GM21576 (cell line): ENCODE results near the gene LMO7.

Experiments
- ATAC-seq: cut with Tn5 transposase; IDR thresholded peaks from one replicate; pipeline ENCODE4 v1.9.1; 2021; ENCODE audit warnings: mild to moderate bottlenecking, moderate library complexity; ENCODE audit not compliant: unreplicated experiment

LMO7 gene

DNA sequence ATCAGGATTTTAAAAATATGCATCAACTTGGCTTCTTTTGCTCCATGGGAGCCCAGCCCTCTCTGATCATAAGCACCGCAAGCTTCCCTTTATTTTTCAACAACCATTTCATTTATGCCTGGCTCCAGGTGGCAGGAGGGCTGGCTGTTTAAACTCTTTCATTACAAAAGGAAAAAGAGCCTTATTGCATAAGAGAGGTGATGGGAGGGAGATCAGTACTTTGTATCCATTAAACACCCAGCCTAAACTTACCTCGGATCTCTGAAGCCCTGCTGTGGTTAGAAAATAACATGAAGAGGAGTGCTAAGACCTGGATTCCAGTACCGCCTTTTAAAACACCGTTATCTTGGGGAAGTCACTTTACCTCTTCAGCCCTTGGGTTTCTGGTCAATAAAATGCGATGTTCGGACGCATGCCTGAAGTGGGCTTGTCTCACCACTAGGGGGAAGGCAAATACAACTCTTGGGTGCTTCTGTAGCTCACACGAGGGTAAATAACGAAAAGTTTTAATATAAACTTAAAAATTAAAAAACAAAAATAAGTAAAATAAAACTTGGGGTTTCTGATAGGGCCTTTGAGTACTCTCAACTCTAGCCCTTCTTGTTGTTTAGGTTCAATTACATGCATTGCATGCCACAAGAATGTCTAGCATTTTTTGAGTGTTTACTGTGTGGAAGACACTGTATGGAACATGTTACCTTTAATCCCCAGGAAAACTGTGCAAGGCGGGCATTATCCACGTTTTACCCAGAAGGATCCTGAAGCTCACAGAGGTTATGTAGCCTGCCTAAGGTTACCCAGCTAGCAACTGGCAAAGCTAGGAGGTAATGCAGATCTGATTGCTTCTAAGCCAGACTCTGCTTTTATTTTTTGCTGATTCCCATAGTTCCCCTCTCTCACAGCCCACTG is 240.3 kb downstream of the LMO7 start:
- ATAC-seq: peak; percentile 90

DNA sequence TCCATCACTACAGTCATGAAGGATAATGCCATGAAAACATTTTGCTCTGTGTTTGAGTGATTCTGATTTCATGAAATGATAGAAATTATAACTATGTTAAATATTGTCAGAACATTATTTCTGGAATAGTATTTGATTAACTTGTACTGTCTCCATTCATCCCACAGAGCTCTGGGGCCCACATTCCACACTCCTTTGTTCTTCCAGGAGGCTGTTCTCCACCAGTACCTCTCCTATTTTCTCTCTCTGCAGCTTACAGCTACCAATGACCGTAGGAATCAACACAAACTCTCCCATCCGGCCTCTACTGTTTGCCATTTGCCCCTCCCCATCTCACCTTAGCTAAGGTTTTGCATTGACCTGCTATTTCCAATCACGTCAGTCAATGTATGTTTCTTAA is 240.9 kb downstream of the LMO7 start:
- no peak for ATAC-seq

DNA sequence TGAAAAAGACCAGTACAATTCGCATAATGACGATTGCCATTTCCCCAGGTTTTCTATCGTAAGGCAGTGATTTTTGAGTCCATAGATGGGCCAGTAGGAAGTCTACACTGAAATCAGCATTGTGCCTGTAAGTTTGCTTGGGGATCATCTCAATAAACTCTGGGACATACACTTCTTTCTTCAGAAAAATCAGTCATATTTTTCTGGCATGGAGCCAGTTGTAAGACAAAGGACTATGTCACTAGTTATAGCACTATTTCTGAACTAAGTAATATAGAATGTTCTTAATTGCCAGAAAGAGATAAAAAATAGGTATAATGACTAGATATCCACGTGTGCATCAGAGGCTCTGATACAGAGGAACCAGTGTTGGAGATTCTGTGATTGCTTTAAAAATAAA is 243.5 kb downstream of the LMO7 start:
- no peak for ATAC-seq

DNA sequence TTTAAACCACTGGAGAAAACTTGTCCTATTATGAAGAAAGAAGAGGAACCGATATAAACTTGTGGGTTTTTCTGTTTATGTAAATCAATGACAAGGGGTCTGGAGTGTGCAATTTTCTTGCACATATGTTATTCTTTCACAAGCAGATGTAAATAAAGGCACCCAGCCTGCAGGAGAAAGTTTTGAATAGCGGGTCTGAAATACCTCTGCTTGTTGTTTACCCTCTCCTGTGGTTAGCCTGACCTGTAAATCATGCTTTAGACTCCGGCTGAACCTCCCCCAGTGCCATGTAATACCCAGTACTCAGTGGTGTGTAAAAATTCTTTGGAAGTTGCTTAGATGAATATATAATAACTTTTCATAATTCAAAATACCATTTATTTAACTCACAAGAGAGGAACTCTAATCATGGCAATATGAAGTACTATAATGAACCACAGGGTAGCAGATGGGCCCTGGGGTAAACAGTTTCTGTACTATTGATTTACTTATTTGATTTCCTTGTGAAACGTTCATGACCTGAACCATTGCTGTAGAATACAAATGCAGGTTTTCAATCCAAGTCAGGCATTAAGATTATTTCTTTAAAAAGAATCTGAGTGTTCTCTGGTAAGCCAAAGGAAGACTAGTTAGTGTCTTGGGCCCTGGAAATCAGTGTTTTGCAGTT is 245.1 kb downstream of the LMO7 start:
- ATAC-seq: no peak

DNA sequence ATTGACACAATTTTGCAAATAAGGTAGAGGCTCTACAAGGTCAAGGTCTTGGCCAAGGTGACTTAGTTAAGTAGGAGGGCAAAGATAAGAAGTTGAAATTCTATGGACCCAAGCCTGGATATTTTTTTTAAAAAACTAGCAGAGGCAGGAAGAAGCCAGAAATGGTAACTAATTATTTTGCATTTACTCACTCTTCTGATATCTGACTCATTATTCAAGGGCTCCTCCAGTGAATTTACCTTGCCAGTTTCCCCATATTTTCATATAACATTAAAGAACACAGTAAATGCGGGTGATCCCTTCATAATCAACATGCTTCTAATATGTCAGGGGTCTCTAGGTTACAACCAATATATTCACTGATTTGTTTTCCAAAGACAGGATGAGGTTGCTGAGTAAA is 246.1 kb downstream of the LMO7 start:
- ATAC-seq: no peak

DNA sequence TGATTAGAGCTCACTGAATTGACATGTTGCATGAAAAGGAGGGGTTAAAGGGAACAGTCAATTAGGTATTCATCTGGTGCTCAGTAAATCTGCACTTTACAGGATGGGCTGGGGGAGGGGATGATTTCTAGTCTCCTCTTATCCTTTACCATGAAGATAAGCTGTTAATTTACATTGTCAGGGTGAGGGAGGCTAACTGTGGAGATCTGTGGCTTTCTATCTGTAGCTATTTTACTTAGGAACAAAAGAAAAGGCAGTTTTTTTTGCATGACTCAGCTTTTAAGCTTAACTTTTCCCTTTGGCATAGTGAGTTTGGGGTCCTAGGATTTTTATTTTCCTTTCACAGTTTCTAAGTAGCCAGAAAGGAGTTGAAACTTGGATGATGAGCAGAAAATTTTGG is 253.3 kb downstream of the LMO7 start:
- ATAC-seq: no peak

DNA sequence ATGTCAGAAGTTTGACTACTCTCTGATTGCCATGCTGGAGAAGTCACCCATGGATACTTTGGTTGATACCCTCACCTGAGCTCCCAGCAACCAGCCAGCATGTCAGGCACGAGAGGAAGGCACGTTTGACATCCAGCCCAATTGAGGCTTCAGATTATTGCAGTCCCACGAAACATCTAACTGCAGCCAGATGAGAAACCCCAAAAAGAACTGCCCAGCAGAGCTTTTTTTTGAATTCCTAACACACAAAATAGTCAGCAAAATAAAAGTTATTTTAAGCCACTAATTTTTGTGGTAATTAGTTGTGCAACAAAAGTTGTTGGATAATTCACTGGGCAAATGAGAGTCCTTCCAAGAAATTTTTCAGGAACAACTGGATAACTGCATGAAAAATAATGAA is 259.0 kb downstream of the LMO7 start:
- ATAC-seq: no peak

DNA sequence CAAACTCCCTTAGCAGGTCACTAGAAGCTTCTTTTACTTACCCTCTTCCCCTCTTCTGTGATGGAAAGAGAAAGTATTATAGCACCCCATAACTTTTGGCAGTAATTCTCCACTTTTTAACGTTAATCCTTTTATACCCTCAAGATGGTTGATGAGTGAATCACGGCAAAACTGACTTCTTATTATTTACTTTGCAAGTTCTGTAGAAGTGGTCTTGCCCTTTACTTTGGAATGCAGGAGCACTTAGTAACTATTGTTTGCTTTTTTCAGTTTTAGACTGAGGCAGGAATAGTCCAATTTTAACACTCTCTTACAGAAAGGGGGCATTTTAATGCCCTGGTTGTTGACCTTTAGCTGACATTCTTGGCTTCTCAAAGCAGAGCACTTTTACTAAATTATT is 260.1 kb downstream of the LMO7 start:
- no peak for ATAC-seq

DNA sequence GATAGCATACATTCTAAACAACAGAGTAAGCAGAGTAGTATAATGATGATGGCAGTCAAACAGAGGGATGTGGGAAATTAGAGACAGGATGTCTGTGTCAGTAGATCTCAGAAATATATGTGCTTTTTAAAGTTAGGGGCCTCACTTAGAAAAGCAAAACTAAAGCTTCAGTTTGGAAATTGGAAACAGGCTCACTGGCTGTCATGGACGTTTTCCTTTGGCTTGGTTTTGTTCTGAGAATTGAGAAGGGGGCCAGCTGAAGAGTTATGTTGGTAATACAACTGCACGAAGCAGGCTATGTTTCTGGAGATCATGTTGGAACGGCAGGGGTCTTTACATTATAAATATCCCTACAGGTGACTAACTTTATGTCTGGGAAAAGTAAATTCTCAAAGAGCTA is 261.3 kb downstream of the LMO7 start:
- no peak for ATAC-seq

DNA sequence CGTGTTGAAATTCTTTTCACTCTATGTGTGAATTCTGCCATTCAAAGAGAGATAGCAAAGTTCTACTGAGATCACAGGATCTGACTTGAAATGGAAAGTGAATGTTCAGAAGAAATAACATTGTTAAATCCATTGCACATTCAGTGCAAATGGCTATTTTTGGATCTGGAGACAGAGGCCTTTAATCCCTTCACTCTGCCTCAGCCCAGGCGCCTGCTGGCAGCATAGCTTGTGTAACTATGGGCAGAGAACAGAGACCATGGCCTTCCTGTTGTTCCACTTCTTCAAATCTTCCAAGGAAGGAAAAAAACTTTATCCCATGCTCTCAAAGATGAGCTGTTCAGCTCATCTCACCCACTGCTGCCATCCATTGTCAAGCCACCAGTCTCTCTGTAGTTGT is 265.4 kb downstream of the LMO7 start:
- no peak for ATAC-seq

DNA sequence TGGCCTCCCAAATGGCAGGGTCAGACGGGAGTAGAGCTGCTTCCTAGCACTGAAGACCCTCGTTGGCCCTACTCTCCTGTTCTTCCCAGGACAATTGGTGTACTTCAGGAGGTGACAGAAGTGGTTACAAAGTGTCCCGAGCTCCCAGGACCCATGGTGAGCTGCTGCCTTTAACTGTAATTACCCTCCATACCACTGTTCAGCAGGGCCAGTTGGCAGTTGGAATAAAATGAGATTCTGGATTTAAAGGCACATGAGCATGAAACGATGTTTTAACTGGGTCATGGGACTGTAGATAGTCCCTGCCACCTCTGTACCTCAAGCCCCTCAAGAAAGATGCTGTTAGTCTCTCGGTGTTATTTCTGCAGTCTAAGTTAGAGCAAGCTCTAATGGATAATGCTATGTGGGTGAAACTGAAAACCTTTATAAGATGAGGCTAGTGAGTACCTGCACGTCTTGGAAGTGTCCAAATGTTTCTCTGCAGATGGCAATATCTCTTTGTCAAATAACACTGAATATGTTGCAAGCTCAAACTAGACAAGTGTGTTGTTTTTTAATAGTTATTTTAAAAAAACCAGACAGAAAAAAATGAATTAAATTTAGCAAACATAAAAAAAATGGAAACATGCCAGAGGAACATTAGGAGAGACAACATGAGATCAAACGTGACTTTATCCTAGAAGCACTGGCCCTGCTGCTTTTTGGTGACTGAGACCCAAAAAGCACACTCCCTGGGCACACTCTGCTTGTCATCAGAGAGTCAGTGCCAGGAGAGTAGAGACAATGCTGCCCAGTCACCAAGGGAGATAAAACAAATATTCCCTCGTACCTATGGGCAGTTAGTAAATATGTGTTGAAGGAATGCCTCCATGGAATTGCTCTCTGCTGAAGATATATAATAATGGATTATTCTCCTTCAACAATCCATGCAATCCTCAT is 266.3 kb downstream of the LMO7 start:
- ATAC-seq: no peak

DNA sequence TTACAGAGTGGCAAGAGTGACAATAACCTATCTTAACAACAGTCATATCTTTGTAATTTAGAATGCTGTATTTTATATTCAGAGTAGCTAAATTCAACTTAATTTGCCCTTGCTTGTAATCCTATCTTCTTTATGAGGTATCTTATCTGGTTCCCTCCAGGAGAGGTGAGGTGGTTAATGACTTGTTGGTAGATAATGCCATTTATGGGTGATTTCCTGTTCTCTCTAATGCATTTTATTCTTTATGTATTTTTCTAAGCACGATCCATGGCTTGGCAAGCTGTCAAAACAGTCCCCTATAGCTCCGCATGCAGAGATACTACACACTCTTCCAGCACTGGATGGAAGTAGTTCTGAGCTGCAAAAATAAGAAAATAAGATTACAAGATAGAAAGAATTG is 267.9 kb downstream of the LMO7 start:
- ATAC-seq: no peak

DNA sequence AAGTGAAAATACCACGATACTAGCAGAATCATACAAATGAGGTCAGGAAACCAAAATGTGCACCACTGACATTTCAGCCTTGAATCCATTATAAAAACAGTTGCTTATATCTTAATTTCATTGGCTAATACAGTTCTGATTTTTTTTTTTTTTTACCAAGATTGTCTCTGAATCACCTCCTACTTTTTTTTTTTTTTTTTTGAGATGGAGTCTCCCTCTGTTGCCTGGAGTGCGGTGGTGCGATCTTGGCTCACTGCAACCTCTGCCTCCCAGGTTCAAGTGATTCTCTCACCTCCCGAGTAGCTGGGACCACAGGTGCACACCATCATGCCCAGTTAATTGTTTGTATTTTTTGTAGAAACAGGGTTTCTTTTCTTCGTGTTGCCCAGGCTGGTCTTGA is 270.2 kb downstream of the LMO7 start:
- no peak for ATAC-seq

DNA sequence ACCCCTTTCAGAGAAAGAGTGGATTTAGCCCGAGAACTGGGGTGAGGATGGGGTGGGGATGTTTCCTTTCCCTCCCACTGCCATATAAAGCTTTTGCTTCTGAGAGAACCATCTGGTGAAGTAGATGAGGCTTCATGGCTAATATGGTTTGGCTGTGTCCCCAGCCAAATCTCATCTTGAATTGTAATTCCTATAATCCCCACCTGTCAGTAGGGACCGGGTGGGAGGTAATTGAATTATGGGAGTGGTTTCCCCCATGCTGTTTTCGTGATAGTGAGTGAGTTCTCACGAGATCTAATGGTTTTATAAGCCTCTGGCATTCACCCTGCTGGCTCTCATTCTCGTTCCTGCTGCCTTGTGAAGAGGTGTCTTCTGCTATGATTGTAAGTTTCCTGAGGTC is 270.9 kb downstream of the LMO7 start:
- ATAC-seq: no peak

DNA sequence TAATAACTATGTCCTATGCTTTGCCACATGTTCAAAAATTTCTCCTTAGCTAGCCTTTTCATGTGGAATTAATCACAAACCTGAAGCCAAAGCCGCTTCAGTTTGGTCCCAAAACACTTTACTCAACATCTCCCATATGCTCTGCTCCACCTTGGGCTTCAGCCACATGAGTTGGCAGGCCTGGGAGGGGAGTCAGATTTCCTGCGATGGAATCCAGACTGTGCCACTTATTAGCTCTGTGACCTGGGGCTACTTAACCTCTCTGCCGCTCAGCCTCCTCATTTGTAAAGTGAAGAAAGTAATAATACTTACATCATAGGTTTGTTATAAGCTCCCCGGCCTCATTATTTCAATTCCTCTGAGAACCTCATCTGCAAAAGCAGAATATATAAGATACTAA is 272.0 kb downstream of the LMO7 start:
- no peak for ATAC-seq
